B cell (primary cell): ENCODE measurements around the gene METAP1D. TPM values are rescaled to one million over a fixed set of nuclear protein-coding genes. Genes with fewer than 3 reads are reported as not detected.

Source experiments
- ATAC-seq: fragments of 200-7000 bp; cut with Tn5 transposase; one replicate; pipeline ENCODE4 v1.10.0; 2021; ENCODE audit warnings: low read depth, mild to moderate bottlenecking, moderate number of reproducible peaks, moderate library complexity
- CTCF ChIA-PET: fragments of 350-600 bp; sonication (Branson Sonifier 250); formaldehyde crosslinking; loops from one replicate; lab custom pipeline; 2021; ENCODE audit warnings: antibody characterized with exemption, inconsistent platforms; lab: Charles Lee
- POLR2A ChIA-PET: fragments of 350-600 bp; sonication (Branson Sonifier 250); formaldehyde crosslinking; loops from one replicate; lab custom pipeline; 2021; ENCODE audit warnings: antibody characterized with exemption; lab: Charles Lee
- DNase-seq: peaks from one replicate; pipeline ENCODE4 v3.0.0; 2013
- H2AFZ ChIP-seq: 2 replicates; pipeline ENCODE4 v1.6.1; 2012; ENCODE audit warnings: mild to moderate bottlenecking, low read depth, low read length; ENCODE audit not compliant: insufficient read depth, poor library complexity, severe bottlenecking
- H3K27ac ChIP-seq, 2 donors: 1 replicate in 1 of 2; 2 replicates in 1 of 2; pipeline ENCODE4 v1.5.1; 2012 to 2013; ENCODE audit warnings: low read length in 2 of 2, mild to moderate bottlenecking in 2 of 2, moderate library complexity in 1 of 2
- H3K27me3 ChIP-seq, 4 experiments: fragments of 200-600 bp in 1 of 4; sonication (generic) in 1 of 4; replicated peaks in 1 of 4; 1 replicate in 2 of 4; 2 replicates in 2 of 4; pipeline versions ENCODE4 v1.6.1 to v1.7.0; 2013 to 2016; ENCODE audit warnings: low read length in 3 of 4, mild to moderate bottlenecking in 2 of 4, mixed read lengths in 1 of 4, moderate library complexity in 1 of 4; ENCODE audit not compliant: insufficient read depth in 4 of 4, control insufficient read depth in 3 of 4; ENCODE audit errors: control extremely low read depth in 1 of 4
- H3K36me3 ChIP-seq, 2 experiments: replicated peaks in 1 of 2; 1 replicate in 1 of 2; 2 replicates in 1 of 2; pipeline versions ENCODE4 v1.6.1 to v1.7.1; 2013; ENCODE audit warnings: low read length in 1 of 2; ENCODE audit not compliant: insufficient read depth in 2 of 2, control insufficient read depth in 1 of 2; ENCODE audit errors: control extremely low read depth in 1 of 2, extremely low read depth in 1 of 2
- H3K4me1 ChIP-seq, 2 donors: fragments of 200-600 bp in 1 of 2; sonication (generic) in 1 of 2; 1 replicate in 1 of 2; 2 replicates in 1 of 2; pipeline versions ENCODE4 v1.5.1 to v1.6.1; 2013 to 2017; ENCODE audit warnings: low read length in 2 of 2; ENCODE audit not compliant: control insufficient read depth in 2 of 2, insufficient read depth in 2 of 2
- H3K4me2 ChIP-seq: replicated peaks from 2 replicates; pipeline ENCODE3; 2012; ENCODE audit warnings: mild to moderate bottlenecking, low read depth, low read length; ENCODE audit not compliant: poor library complexity, severe bottlenecking
- H3K4me3 ChIP-seq, 5 experiments: fragments of 200-600 bp in 1 of 5; sonication (generic) in 1 of 5; 1 replicate in 3 of 5; 2 replicates in 2 of 5; pipeline versions ENCODE4 v1.5.1 to v1.7.0; 2011 to 2016; ENCODE audit warnings: low read length in 4 of 5, mild to moderate bottlenecking in 4 of 5, low read depth in 2 of 5, control low read depth in 1 of 5, moderate library complexity in 1 of 5; ENCODE audit not compliant: insufficient read depth in 1 of 5; ENCODE audit errors: control extremely low read depth in 1 of 5, extremely low read depth in 1 of 5
- H3K79me2 ChIP-seq: fragments of 200-600 bp; sonication (generic); one replicate; pipeline ENCODE4 v1.6.0; 2016; ENCODE audit warnings: low read length; ENCODE audit not compliant: control insufficient read depth, insufficient read depth
- H3K9ac ChIP-seq: fragments of 200-600 bp; sonication (generic); 2 replicates; pipeline ENCODE4 v1.6.1; 2017; ENCODE audit warnings: mild to moderate bottlenecking, low read length, moderate library complexity
- H3K9me3 ChIP-seq, 3 donors: one replicate each; pipeline versions ENCODE4 v1.6.1 to v1.7.1; 2013; ENCODE audit warnings: low read length in 2 of 3; ENCODE audit not compliant: control insufficient read depth in 2 of 3, insufficient read depth in 1 of 3; ENCODE audit errors: control extremely low read depth in 1 of 3
- H4K20me1 ChIP-seq: 2 replicates; pipeline ENCODE4 v1.6.0; 2012; ENCODE audit warnings: mild to moderate bottlenecking, low read length; ENCODE audit not compliant: insufficient read depth, control insufficient read depth, poor library complexity, severe bottlenecking
- H3K27ac Mint-ChIP-seq: one replicate; pipeline ENCODE4 v1.8.0; 2021; ENCODE audit warnings: mixed read lengths
- H3K27me3 Mint-ChIP-seq: one replicate; pipeline ENCODE4 v1.8.0; 2021; ENCODE audit warnings: mixed read lengths
- H3K4me1 Mint-ChIP-seq: one replicate; pipeline ENCODE4 v1.8.0; 2021; ENCODE audit warnings: mixed read lengths
- H3K4me3 Mint-ChIP-seq: one replicate; pipeline ENCODE4 v1.8.0; 2021; ENCODE audit warnings: mixed read lengths
- H3K9me3 Mint-ChIP-seq: one replicate; pipeline ENCODE4 v1.8.0; 2022; ENCODE audit warnings: mixed read lengths; ENCODE audit not compliant: insufficient read depth
- EZH2 ChIP-seq: IDR thresholded peaks from 2 replicates; pipeline ENCODE4 v1.6.1; 2012; ENCODE audit warnings: borderline replicate concordance, low read depth, mild to moderate bottlenecking, moderate library complexity, low read length; ENCODE audit not compliant: insufficient read depth, poor library complexity, severe bottlenecking
- WGBS: methylation state at CpG from one replicate; pipeline ENCODE4 v1.1.5; 2013; ENCODE audit warnings: missing lambda C conversion rate; ENCODE audit not compliant: insufficient coverage; 5-methylcytosine and 5-hydroxymethylcytosine counted together
- intact Hi-C: fragments of 100-400 bp; cut with micrococcal nuclease; formaldehyde crosslinking; loops from one replicate; pipeline ENCODE4 v1.10.0; 2022
- polyA plus RNA-seq: library from polyadenylated mRNA; depleted of rRNA; stranded (reverse); fragments of >200 nt; gene quantifications from 2 replicates; pipeline ENCODE4 v1.2.3, GENCODE V29; 2012
- total RNA-seq, 2 donors: library from RNA; stranded (reverse); fragments of 120-200 nt in 1 of 2; gene quantifications; 1 replicate in 1 of 2; 2 replicates in 1 of 2; pipeline versions ENCODE4 v1.2.3 to v1.2.4, GENCODE V29; 2013 to 2022
- TF ChIP-seq, protein P1 (sequence below): fragments of 200-600 bp; IDR thresholded peaks from one replicate; pipeline ENCODE4 v1.8.0; 2022; ENCODE audit warnings: antibody characterized with exemption, mild to moderate bottlenecking

The METAP1D gene
- total and polyA plus RNA-seq, 2 donors (not counting 1 experiment from before 2014, with no cell fraction given): 7.8 to 8.9 TPM

- H3K27me3 Mint-ChIP-seq: no peaks in the 10 kb centered on the region
- Histone ChIP-seq H3K4me2 (no peak overlapping the region), H3K27ac (no peak overlapping the region), H3K36me3 (no peaks in the 10 kb centered on the region), H3K79me2 (no peaks in the 10 kb centered on the region), H3K9me3 (no peaks in the 10 kb centered on the region), H3K27me3 (no peaks in the 10 kb centered on the region), H2AFZ (no peak overlapping the region), H3K4me3 (no peak overlapping the region), H4K20me1 (no peaks in the 10 kb centered on the region), H3K4me1 (no peaks in the 10 kb centered on the region), H3K9ac (no peak overlapping the region)
- ATAC-seq (no peak), DNase-seq (no peak)
- no peaks in the 10 kb centered on the region for H3K9me3 Mint-ChIP-seq
- TF ChIP-seq EZH2: no peak
- TF ChIP-seq, protein P1, sequence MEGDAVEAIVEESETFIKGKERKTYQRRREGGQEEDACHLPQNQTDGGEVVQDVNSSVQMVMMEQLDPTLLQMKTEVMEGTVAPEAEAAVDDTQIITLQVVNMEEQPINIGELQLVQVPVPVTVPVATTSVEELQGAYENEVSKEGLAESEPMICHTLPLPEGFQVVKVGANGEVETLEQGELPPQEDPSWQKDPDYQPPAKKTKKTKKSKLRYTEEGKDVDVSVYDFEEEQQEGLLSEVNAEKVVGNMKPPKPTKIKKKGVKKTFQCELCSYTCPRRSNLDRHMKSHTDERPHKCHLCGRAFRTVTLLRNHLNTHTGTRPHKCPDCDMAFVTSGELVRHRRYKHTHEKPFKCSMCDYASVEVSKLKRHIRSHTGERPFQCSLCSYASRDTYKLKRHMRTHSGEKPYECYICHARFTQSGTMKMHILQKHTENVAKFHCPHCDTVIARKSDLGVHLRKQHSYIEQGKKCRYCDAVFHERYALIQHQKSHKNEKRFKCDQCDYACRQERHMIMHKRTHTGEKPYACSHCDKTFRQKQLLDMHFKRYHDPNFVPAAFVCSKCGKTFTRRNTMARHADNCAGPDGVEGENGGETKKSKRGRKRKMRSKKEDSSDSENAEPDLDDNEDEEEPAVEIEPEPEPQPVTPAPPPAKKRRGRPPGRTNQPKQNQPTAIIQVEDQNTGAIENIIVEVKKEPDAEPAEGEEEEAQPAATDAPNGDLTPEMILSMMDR: no peak
- 100% methylated on average over 2 of the region's 3 CpGs for WGBS
- H3K27ac Mint-ChIP-seq: no peak overlapping the region
- H3K4me3 Mint-ChIP-seq: no peak overlapping the region
- ChIA-PET POLR2A (no interaction called here), CTCF (interaction anchor here (0.7 kb wide), 1 partner anchor 12 kb away, joined by 4 read pairs; no protein-coding TSS in a partner anchor)
- intact Hi-C loops: no loop called here
- no peaks in the 10 kb centered on the region for H3K4me1 Mint-ChIP-seq
Measured at GRCh38 chr2:172038121-172038520, 38.4 kb downstream of the METAP1D start.

GRCh38 chr2:172038604-172039003, 38.9 kb downstream of the METAP1D start:
- Histone ChIP-seq H3K4me3 (no peak overlapping the region), H3K9me3 (no peaks in the 10 kb centered on the region), H2AFZ (no peak overlapping the region), H3K27me3 (no peaks in the 10 kb centered on the region), H3K9ac (no peak overlapping the region), H3K79me2 (no peaks in the 10 kb centered on the region), H3K4me2 (no peak overlapping the region), H3K27ac (no peak overlapping the region), H3K4me1 (no peaks in the 10 kb centered on the region), H3K36me3 (no peaks in the 10 kb centered on the region), H4K20me1 (no peaks in the 10 kb centered on the region)
- WGBS: 100% methylated on average over 1 of the region's 2 CpGs
- H3K27me3 Mint-ChIP-seq: no peaks in the 10 kb centered on the region
- H3K4me3 Mint-ChIP-seq: no peak overlapping the region
- DNase-seq (no peak), ATAC-seq (no peak)
- ChIA-PET CTCF (interaction anchor here (0.7 kb wide), 1 partner anchor 11 kb away, joined by 4 read pairs; no protein-coding TSS in a partner anchor), POLR2A (no interaction called here)
- H3K27ac Mint-ChIP-seq: no peak overlapping the region
- H3K9me3 Mint-ChIP-seq: no peaks in the 10 kb centered on the region
- no peaks in the 10 kb centered on the region for H3K4me1 Mint-ChIP-seq
- no peak for TF ChIP-seq EZH2
- TF ChIP-seq, protein P1: no peak
- intact Hi-C loops: no loop called here
